DOHH2 (cell line): ENCODE data around the gene EMSY.

Source experiments
- H3F3A ChIP-seq: fragments of 200-600 bp; sonication (generic), shearing (Covaris generic); 2 replicates; pipeline ENCODE4 v1.6.0; 2016; ENCODE audit warnings: antibody characterized with exemption, mild to moderate bottlenecking; ENCODE audit not compliant: control insufficient read depth, insufficient read depth
- H3K27ac ChIP-seq: fragments of 200-600 bp; sonication (generic); 2 replicates; pipeline ENCODE4 v1.5.1; 2014; ENCODE audit warnings: low read depth, mild to moderate bottlenecking, low read length, moderate library complexity
- H3K27me3 ChIP-seq: fragments of 200-600 bp; sonication (generic); 2 replicates; pipeline ENCODE4 v1.6.1; 2014; ENCODE audit warnings: mild to moderate bottlenecking, low read length, mixed read lengths; ENCODE audit not compliant: control insufficient read depth
- H3K36me3 ChIP-seq: fragments of 200-600 bp; sonication (generic); 2 replicates; pipeline ENCODE4 v1.6.1; 2014; ENCODE audit warnings: mild to moderate bottlenecking, low read length, moderate library complexity, mixed read lengths; ENCODE audit not compliant: control insufficient read depth
- H3K4me1 ChIP-seq: fragments of 200-600 bp; sonication (generic); 2 replicates; pipeline ENCODE4 v1.6.1; 2014; ENCODE audit warnings: mild to moderate bottlenecking, low read length, mixed read lengths; ENCODE audit not compliant: control insufficient read depth
- H3K4me2 ChIP-seq: fragments of 200-600 bp; sonication (generic); 2 replicates; pipeline ENCODE4 v1.6.0; 2014; ENCODE audit warnings: mild to moderate bottlenecking, low read length, moderate library complexity
- H3K4me3 ChIP-seq: fragments of 200-600 bp; sonication (generic); 2 replicates; pipeline ENCODE4 v1.5.1; 2014; ENCODE audit warnings: mild to moderate bottlenecking, low read length, mixed read lengths
- H3K79me2 ChIP-seq: fragments of 200-600 bp; sonication (generic); 2 replicates; pipeline ENCODE4 v1.6.1; 2014; ENCODE audit warnings: mild to moderate bottlenecking, low read length, mixed read lengths; ENCODE audit not compliant: control insufficient read depth
- H3K9me2 ChIP-seq: fragments of 200-600 bp; sonication (generic); replicated peaks from 2 replicates; pipeline ENCODE4 v1.6.1; 2014; ENCODE audit warnings: mild to moderate bottlenecking, low read length, mixed read lengths; ENCODE audit not compliant: control insufficient read depth
- H3K9me3 ChIP-seq: fragments of 200-600 bp; sonication (generic); 2 replicates; pipeline ENCODE4 v1.6.1; 2014; ENCODE audit warnings: antibody characterized with exemption, low read length, mixed read lengths; ENCODE audit not compliant: control insufficient read depth, insufficient read depth
- H4K20me1 ChIP-seq: fragments of 200-600 bp; sonication (generic); 2 replicates; pipeline ENCODE4 v1.6.0; 2014; ENCODE audit warnings: low read depth, mild to moderate bottlenecking, antibody characterized with exemption, low read length, moderate library complexity; ENCODE audit not compliant: control insufficient read depth, insufficient read depth
- CTCF ChIP-seq: fragments of 200-600 bp; sonication (generic); IDR thresholded peaks from one replicate; pipeline ENCODE4 v1.5.1; 2014; ENCODE audit warnings: antibody characterized with exemption, mild to moderate bottlenecking, low read depth, low read length; ENCODE audit not compliant: poor library complexity, severe bottlenecking
- EZH2phosphoT487 ChIP-seq: fragments of 200-600 bp; sonication (generic); IDR thresholded peaks from 2 replicates; pipeline ENCODE4 v1.6.1; 2017; ENCODE audit warnings: borderline replicate concordance, mild to moderate bottlenecking, antibody characterized with exemption, low read length, moderate library complexity, mixed read lengths

The EMSY gene

GRCh38 chr11:76471382-76471781 lies 26.6 kb downstream of the EMSY start:
- Histone ChIP-seq H4K20me1 (no peaks in the 10 kb centered on the region), H3K4me1 (no peaks in the 10 kb centered on the region), H3F3A (no peaks in the 10 kb centered on the region), H3K27me3 (no peaks in the 10 kb centered on the region), H3K4me3 (no peak overlapping the region), H3K36me3 (peaks cover 51% of the 10 kb centered on the region), H3K79me2 (no peaks in the 10 kb centered on the region), H3K27ac (no peak overlapping the region), H3K9me3 (no peaks in the 10 kb centered on the region), H3K9me2 (no peaks in the 10 kb centered on the region), H3K4me2 (no peak overlapping the region)
- TF ChIP-seq EZH2phosphoT487 (no peak), CTCF (no peak)

- no peak overlapping the region for H3K4me3 ChIP-seq
- H3F3A ChIP-seq, result no peaks in the 10 kb centered on the region
- H4K20me1 ChIP-seq, result no peaks in the 10 kb centered on the region
- no peaks in the 10 kb centered on the region for H3K9me2 ChIP-seq
- no peak overlapping the region for H3K4me2 ChIP-seq
- H3K27ac ChIP-seq, result no peak overlapping the region
- H3K79me2 ChIP-seq, result no peaks in the 10 kb centered on the region
- TF ChIP-seq CTCF (no peak), EZH2phosphoT487 (no peak)
- H3K4me1 ChIP-seq, result no peaks in the 10 kb centered on the region
- H3K36me3 ChIP-seq, result peaks cover 32% of the 10 kb centered on the region
- H3K27me3 ChIP-seq, result no peaks in the 10 kb centered on the region
- H3K9me3 ChIP-seq, result no peaks in the 10 kb centered on the region; the same call in 1 of the 2 replicates
Observed at GRCh38 chr11:76480241-76480640, 35.4 kb downstream of the EMSY start.

- peaks cover 10% of the 10 kb centered on the region for H3K36me3 ChIP-seq
Observed at GRCh38 chr11:76491644-76492043, 46.8 kb downstream of the EMSY start.

More at GRCh38 chr11:76491644-76492043, 46.8 kb downstream of the EMSY start:
- Histone ChIP-seq H3K27me3 (no peaks in the 10 kb centered on the region), H3K27ac (no peak overlapping the region), H4K20me1 (no peaks in the 10 kb centered on the region), H3K4me3 (no peak overlapping the region), H3K9me3 (no peaks in the 10 kb centered on the region), H3K4me2 (no peak overlapping the region), H3K9me2 (no peaks in the 10 kb centered on the region), H3K79me2 (no peaks in the 10 kb centered on the region), H3K4me1 (no peaks in the 10 kb centered on the region), H3F3A (no peaks in the 10 kb centered on the region)
- no peak for TF ChIP-seq CTCF
- TF ChIP-seq EZH2phosphoT487, result no peak
